Measurements from ENCODE around the gene MARK3.

DNA sequence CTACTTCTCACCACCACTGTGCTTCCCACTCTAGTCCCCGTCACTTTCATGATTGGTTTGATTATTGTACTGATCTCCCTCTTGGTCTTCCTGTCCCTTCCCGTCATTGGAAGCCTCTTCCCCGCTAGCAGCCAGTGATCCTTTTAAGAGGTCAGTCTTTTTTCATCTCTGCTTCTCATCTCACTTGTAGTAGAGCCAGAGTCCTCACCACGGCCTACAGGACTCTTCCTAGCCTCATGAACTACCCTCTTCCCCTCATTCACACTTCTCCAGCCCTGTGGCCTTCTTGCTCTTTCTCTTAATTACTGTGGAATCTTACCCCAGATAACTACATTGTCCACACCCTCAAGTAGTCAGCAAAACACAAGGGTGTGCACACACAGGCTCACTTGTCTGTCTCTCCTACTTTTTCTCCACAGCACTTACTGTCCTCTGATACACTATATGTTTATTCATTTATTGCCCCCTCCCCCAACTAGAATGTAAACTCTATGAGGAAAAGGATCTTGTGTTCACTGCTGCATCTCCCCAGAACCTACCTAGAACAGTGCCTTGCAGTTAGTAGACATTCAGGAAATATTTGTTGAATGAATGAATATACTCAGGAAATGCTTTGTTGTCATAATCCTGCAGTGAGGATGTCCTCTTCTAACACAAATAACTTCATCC lies 71.1 kb downstream of the MARK3 start:
- TF ChIP-seq, protein P1, sequence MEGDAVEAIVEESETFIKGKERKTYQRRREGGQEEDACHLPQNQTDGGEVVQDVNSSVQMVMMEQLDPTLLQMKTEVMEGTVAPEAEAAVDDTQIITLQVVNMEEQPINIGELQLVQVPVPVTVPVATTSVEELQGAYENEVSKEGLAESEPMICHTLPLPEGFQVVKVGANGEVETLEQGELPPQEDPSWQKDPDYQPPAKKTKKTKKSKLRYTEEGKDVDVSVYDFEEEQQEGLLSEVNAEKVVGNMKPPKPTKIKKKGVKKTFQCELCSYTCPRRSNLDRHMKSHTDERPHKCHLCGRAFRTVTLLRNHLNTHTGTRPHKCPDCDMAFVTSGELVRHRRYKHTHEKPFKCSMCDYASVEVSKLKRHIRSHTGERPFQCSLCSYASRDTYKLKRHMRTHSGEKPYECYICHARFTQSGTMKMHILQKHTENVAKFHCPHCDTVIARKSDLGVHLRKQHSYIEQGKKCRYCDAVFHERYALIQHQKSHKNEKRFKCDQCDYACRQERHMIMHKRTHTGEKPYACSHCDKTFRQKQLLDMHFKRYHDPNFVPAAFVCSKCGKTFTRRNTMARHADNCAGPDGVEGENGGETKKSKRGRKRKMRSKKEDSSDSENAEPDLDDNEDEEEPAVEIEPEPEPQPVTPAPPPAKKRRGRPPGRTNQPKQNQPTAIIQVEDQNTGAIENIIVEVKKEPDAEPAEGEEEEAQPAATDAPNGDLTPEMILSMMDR (IDR thresholded peaks at IDR 0.05; ENCODE audit: borderline replicate concordance, extremely low read depth, low read length, poor library complexity, severe bottlenecking) = no peak
- TF ChIP-seq EZH2 (IDR thresholded peaks at IDR 0.05; ENCODE audit: borderline replicate concordance, low read depth, low read length, severe bottlenecking) = no peak

All from DND-41 (cell line).